PFSK-1 (cell line): ENCODE results near the gene SCN5A.

ENCODE experiments used
- POLR2AphosphoS5 ChIP-seq: IDR thresholded peaks from 2 replicates; pipeline ENCODE4 v1.6.1; 2012; ENCODE audit warnings: low read depth, mild to moderate bottlenecking, control low read depth, low read length, moderate library complexity
- SIN3A ChIP-seq: IDR thresholded peaks from 2 replicates; pipeline ENCODE4 v1.6.1; 2012; ENCODE audit warnings: mild to moderate bottlenecking, low read length, moderate library complexity, borderline replicate concordance; ENCODE audit not compliant: insufficient read depth
- TAF1 ChIP-seq: IDR thresholded peaks from 2 replicates; pipeline ENCODE4 v1.6.1; 2012; ENCODE audit warnings: low read length, control low read depth, borderline replicate concordance; ENCODE audit not compliant: insufficient read depth
- TF ChIP-seq, protein P1 (sequence below), 2 experiments: IDR thresholded peaks; 2 replicates each; pipeline versions ENCODE4 v1.6.1 to v1.8.0; 2011 to 2012; ENCODE audit warnings: low read depth in 2 of 2, low read length in 2 of 2, control low read depth in 1 of 2, inconsistent platforms in 1 of 2, mild to moderate bottlenecking in 1 of 2, moderate library complexity in 1 of 2; ENCODE audit not compliant: insufficient read depth in 1 of 2

DNA sequence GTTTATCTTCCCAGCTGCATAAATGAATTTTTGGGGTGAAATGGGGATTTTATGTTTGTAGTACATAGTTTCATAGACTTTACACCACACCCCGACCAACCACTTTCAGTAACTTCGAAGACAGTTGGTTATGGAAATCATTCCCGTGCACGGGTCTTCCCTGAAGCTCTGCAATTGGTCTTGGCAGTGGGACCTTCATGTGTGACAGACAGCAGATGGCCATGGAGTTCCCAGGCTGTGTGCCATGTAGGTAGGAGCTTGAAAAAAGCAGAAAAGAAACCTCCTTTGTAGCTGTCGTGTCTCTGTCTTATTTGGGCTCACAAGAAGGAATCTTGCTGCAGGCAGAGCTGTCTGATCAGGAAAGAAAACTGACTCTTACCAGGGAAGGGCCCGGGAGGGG, 127.5 kb downstream of the SCN5A start:
- no peak for TF ChIP-seq TAF1
- no peak for TF ChIP-seq SIN3A
- TF ChIP-seq, protein P1, sequence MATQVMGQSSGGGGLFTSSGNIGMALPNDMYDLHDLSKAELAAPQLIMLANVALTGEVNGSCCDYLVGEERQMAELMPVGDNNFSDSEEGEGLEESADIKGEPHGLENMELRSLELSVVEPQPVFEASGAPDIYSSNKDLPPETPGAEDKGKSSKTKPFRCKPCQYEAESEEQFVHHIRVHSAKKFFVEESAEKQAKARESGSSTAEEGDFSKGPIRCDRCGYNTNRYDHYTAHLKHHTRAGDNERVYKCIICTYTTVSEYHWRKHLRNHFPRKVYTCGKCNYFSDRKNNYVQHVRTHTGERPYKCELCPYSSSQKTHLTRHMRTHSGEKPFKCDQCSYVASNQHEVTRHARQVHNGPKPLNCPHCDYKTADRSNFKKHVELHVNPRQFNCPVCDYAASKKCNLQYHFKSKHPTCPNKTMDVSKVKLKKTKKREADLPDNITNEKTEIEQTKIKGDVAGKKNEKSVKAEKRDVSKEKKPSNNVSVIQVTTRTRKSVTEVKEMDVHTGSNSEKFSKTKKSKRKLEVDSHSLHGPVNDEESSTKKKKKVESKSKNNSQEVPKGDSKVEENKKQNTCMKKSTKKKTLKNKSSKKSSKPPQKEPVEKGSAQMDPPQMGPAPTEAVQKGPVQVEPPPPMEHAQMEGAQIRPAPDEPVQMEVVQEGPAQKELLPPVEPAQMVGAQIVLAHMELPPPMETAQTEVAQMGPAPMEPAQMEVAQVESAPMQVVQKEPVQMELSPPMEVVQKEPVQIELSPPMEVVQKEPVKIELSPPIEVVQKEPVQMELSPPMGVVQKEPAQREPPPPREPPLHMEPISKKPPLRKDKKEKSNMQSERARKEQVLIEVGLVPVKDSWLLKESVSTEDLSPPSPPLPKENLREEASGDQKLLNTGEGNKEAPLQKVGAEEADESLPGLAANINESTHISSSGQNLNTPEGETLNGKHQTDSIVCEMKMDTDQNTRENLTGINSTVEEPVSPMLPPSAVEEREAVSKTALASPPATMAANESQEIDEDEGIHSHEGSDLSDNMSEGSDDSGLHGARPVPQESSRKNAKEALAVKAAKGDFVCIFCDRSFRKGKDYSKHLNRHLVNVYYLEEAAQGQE (IDR thresholded peaks at IDR 0.05; ENCODE audit: insufficient read depth in 1 of 2, low read depth in 2 of 2, low read length in 2 of 2) = no peak
- TF ChIP-seq POLR2AphosphoS5 = no peak
